22Rv1 (cell line): ENCODE measurements around the gene FAXDC2.

Experiments
- ZFX ChIP-seq: fragments of 450-650 bp; IDR thresholded peaks from 2 replicates; pipeline ENCODE4 v1.6.1; 2017; ENCODE audit warnings: antibody characterized with exemption, borderline replicate concordance
- TF ChIP-seq, protein P1 (sequence below): fragments of 450-650 bp; IDR thresholded peaks from 2 replicates; pipeline ENCODE4 v1.5.1; 2017; ENCODE audit warnings: mild to moderate bottlenecking

DNA sequence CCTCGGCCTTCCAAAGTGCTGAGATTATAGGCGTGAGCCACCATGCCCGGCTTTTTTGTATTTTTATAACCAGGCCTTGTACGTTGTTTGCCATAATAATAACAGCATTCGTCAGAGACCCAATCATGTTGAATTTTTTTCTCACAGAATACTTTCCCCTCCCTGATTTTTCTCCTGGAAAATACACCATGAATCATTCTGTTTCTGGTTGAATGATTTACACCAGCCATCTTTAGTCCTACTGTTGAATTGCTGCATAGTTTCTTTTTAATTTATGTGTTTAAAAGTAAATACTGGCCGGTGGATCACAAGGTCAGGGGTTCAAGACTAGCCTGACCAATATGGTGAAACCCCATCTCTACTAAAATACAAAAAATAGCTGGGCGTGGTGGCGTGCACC lies 11.5 kb upstream of the FAXDC2 start:
- TF ChIP-seq, protein P1, sequence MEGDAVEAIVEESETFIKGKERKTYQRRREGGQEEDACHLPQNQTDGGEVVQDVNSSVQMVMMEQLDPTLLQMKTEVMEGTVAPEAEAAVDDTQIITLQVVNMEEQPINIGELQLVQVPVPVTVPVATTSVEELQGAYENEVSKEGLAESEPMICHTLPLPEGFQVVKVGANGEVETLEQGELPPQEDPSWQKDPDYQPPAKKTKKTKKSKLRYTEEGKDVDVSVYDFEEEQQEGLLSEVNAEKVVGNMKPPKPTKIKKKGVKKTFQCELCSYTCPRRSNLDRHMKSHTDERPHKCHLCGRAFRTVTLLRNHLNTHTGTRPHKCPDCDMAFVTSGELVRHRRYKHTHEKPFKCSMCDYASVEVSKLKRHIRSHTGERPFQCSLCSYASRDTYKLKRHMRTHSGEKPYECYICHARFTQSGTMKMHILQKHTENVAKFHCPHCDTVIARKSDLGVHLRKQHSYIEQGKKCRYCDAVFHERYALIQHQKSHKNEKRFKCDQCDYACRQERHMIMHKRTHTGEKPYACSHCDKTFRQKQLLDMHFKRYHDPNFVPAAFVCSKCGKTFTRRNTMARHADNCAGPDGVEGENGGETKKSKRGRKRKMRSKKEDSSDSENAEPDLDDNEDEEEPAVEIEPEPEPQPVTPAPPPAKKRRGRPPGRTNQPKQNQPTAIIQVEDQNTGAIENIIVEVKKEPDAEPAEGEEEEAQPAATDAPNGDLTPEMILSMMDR, result no peak
- no peak for TF ChIP-seq ZFX
